RCC 7860 (cell line): ENCODE measurements around the gene TCTA.

Source experiments
- DNase-seq: peaks from one replicate; pipeline ENCODE4 v3.0.0-alpha.2; 2015; ENCODE audit warnings: low spot score
- FAIRE-seq: peaks from 2 replicates; lab custom pipeline; 2012; peaks lifted over from hg19 to GRCh38; lab: Jason Lieb, UNC

TCTA gene

GRCh38 chr3:49456466-49456865 lies 44.2 kb downstream of the TCTA start:
- DNase-seq, result peak; percentile 34
- FAIRE-seq, result no peak

- DNase-seq (no peak), FAIRE-seq (no peak)
These were observed 48.1 kb downstream of the TCTA start for GRCh38 chr3:49460188-49460890.

- no peak for FAIRE-seq
- DNase-seq, result no peak
These were observed 48.7 kb downstream of the TCTA start for GRCh38 chr3:49460956-49461355.

- FAIRE-seq (no peak), DNase-seq (peak; percentile 43)
These were observed 49.4 kb downstream of the TCTA start for GRCh38 chr3:49461443-49462171.

DNA sequence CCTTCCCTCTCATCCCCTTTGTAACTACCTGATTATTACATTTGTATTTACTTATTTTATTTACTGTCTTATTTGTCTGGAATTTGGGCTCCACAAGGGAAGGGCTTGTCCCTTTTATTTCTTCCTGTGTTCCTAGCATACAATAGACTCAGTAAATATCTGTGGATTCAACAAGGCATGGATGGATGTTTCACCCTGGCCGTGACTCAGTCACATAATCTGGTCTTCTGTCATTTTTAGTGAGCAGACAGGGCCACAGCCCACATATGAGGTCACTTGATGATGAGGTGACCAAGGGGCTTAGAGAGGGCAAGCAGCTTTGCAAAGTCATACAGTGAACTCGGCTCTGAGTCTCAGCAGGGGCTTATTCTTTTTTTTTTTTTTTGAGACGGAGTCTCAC lies 50.0 kb downstream of the TCTA start:
- FAIRE-seq (peak; percentile 43), DNase-seq (peak; percentile 84)

- FAIRE-seq, result no peak
- no peak for DNase-seq
These were observed 53.2 kb downstream of the TCTA start for GRCh38 chr3:49465270-49466034.
